ENCODE data around the gene STK17B. TPM values are rescaled to one million over a fixed set of nuclear protein-coding genes. Genes with fewer than 3 reads are reported as not detected.

The STK17B gene
- total and polyA plus RNA-seq, 2 donors (not counting 1 experiment from before 2014, with no cell fraction given) = 39.0 to 43.1 TPM

DNA sequence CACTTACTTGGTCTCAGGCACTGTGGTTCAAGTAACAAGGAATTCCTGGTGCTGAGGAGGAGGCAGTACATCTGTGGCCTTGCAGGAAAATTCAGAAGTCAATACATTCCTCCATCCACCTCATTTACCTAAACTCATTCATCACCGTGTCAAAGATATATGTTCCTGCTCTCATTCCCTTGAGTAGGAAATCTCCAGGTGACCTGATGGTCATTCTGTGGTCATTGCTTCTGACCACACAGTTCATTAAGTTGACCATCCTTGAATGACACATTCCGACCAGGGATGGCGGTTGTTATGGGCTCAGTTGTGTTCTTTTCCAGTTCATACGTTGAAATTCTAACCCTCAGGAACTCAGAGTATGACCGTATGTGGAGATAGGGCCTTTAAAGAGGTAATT, 2.1 kb upstream of the STK17B start:
- no peaks in the 10 kb centered on the region for H3K4me1 ChIP-seq (ENCODE audit: control insufficient read depth, extremely low read depth, insufficient read depth, low read length)
- no peak overlapping the region for H3K4me3 ChIP-seq (replicated peaks in 1 of 4; ENCODE audit: control extremely low read depth in 1 of 4, insufficient read depth in 1 of 4, low read depth in 3 of 4, low read length in 4 of 4)
- H3K27ac ChIP-seq (ENCODE audit: insufficient read depth, low read length) = no peak overlapping the region
- no peaks in the 10 kb centered on the region for H3K36me3 ChIP-seq (ENCODE audit: control insufficient read depth, insufficient read depth, low read length)
- H3K4me2 ChIP-seq (ENCODE audit: extremely low read depth, insufficient read depth, low read length) = no peak overlapping the region
- H2AFZ ChIP-seq (ENCODE audit: low read length) = no peak overlapping the region
- no peak for TF ChIP-seq CTCF (conservative IDR thresholded peaks at IDR 0.05 in 1 of 2, IDR thresholded peaks at IDR 0.05 in 1 of 2; ENCODE audit: low read depth in 1 of 2, low read length in 2 of 2)
- no peak for TF ChIP-seq EZH2 (IDR thresholded peaks at IDR 0.05; ENCODE audit: low read length, missing control alignments)
- H3K27me3 ChIP-seq (ENCODE audit: control insufficient read depth, insufficient read depth, low read length) = no peaks in the 10 kb centered on the region
- peaks cover 29% of the 10 kb centered on the region for H3K79me2 ChIP-seq (ENCODE audit: control insufficient read depth, insufficient read depth, low read length)
- DNase-seq (ENCODE audit: low read depth in 2 of 2) = peak in 1 of 2 donors; percentile 93
- H3K9me3 ChIP-seq (ENCODE audit: control insufficient read depth, insufficient read depth, low read depth, low read length) = no peaks in the 10 kb centered on the region
- H3K9ac ChIP-seq (ENCODE audit: insufficient read depth, low read length) = no peak overlapping the region
- no peaks in the 10 kb centered on the region for H4K20me1 ChIP-seq (ENCODE audit: control insufficient read depth, extremely low read depth, insufficient read depth, low read length)

DNA sequence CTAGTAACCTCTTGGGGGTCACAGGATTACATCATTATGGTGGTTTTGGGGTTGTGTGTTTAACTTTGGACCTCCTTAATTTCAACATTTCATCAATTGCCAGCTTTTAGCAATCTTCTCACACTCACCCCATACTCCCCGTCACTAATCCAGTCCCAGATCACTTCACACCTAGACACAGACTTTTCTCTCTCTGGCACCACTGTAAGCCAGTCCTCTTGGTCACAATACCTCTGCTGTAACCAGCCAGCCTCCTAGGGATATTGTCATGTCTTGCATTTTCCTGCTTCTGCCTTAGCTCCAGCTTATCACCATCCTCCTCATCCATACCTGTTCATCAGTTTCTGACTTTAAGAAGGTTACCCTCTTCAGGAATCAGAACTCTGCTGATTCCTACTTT, 1.6 kb upstream of the STK17B start:
- Histone ChIP-seq H3K79me2 (ENCODE audit: control insufficient read depth, insufficient read depth, low read length) (peaks cover 34% of the 10 kb centered on the region), H3K9me3 (ENCODE audit: control insufficient read depth, insufficient read depth, low read depth, low read length) (no peaks in the 10 kb centered on the region)
- TF ChIP-seq EZH2 (IDR thresholded peaks at IDR 0.05; ENCODE audit: low read length, missing control alignments) = no peak
- no peak for TF ChIP-seq CTCF (conservative IDR thresholded peaks at IDR 0.05 in 1 of 2, IDR thresholded peaks at IDR 0.05 in 1 of 2; ENCODE audit: low read depth in 1 of 2, low read length in 2 of 2)

GRCh38 chr2:196171946-196172345, 568 bp upstream of the STK17B start:
- no peak overlapping the region for H3K27ac ChIP-seq (ENCODE audit: insufficient read depth, low read length)
- H3K4me1 ChIP-seq (ENCODE audit: control insufficient read depth, extremely low read depth, insufficient read depth, low read length) = peaks cover 4% of the 10 kb centered on the region
- peak overlapping the region; percentile 99 for H3K4me2 ChIP-seq (ENCODE audit: extremely low read depth, insufficient read depth, low read length)
- peak overlapping the region; percentile 75 for H2AFZ ChIP-seq (ENCODE audit: low read length)
- no peaks in the 10 kb centered on the region for H3K9me3 ChIP-seq (ENCODE audit: control insufficient read depth, insufficient read depth, low read depth, low read length)
- no peaks in the 10 kb centered on the region for H3K36me3 ChIP-seq (ENCODE audit: control insufficient read depth, insufficient read depth, low read length)
- H3K4me3 ChIP-seq (replicated peaks in 1 of 4; ENCODE audit: control extremely low read depth in 1 of 4, insufficient read depth in 1 of 4, low read depth in 3 of 4, low read length in 4 of 4) = peak overlapping the region; percentile 47 to 82 (median 62)
- no peak for DNase-seq (ENCODE audit: low read depth in 2 of 2)
- peak; percentile 11 for TF ChIP-seq EZH2 (IDR thresholded peaks at IDR 0.05; ENCODE audit: low read length, missing control alignments)
- TF ChIP-seq CTCF (conservative IDR thresholded peaks at IDR 0.05 in 1 of 2, IDR thresholded peaks at IDR 0.05 in 1 of 2; ENCODE audit: low read depth in 1 of 2, low read length in 2 of 2) = no peak
- no peak overlapping the region for H3K9ac ChIP-seq (ENCODE audit: insufficient read depth, low read length)
- H4K20me1 ChIP-seq (ENCODE audit: control insufficient read depth, extremely low read depth, insufficient read depth, low read length) = no peaks in the 10 kb centered on the region
- H3K27me3 ChIP-seq (ENCODE audit: control insufficient read depth, insufficient read depth, low read length) = no peaks in the 10 kb centered on the region
- peaks cover 44% of the 10 kb centered on the region for H3K79me2 ChIP-seq (ENCODE audit: control insufficient read depth, insufficient read depth, low read length)

More for the DNA sequence above, 1.6 kb upstream of the STK17B start:
- no peak overlapping the region for H3K4me2 ChIP-seq (ENCODE audit: extremely low read depth, insufficient read depth, low read length)
- no peaks in the 10 kb centered on the region for H3K36me3 ChIP-seq (ENCODE audit: control insufficient read depth, insufficient read depth, low read length)
- H3K4me3 ChIP-seq (replicated peaks in 1 of 4; ENCODE audit: control extremely low read depth in 1 of 4, insufficient read depth in 1 of 4, low read depth in 3 of 4, low read length in 4 of 4) = no peak overlapping the region
- H3K27ac ChIP-seq (ENCODE audit: insufficient read depth, low read length) = no peak overlapping the region
- DNase-seq (ENCODE audit: low read depth in 2 of 2) = no peak
- no peaks in the 10 kb centered on the region for H3K27me3 ChIP-seq (ENCODE audit: control insufficient read depth, insufficient read depth, low read length)
- H4K20me1 ChIP-seq (ENCODE audit: control insufficient read depth, extremely low read depth, insufficient read depth, low read length) = no peaks in the 10 kb centered on the region
- H2AFZ ChIP-seq (ENCODE audit: low read length) = no peak overlapping the region
- no peaks in the 10 kb centered on the region for H3K4me1 ChIP-seq (ENCODE audit: control insufficient read depth, extremely low read depth, insufficient read depth, low read length)
- no peak overlapping the region for H3K9ac ChIP-seq (ENCODE audit: insufficient read depth, low read length)

Data from fibroblast of lung (primary cell).